ENCODE results near the gene UCHL3. TPM values are rescaled to one million over a fixed set of nuclear protein-coding genes. Genes with fewer than 3 reads are reported as not detected.

The UCHL3 gene
- total and polyA plus RNA-seq, 2 experiments from 2014 or later = 42.8 to 116 TPM

DNA sequence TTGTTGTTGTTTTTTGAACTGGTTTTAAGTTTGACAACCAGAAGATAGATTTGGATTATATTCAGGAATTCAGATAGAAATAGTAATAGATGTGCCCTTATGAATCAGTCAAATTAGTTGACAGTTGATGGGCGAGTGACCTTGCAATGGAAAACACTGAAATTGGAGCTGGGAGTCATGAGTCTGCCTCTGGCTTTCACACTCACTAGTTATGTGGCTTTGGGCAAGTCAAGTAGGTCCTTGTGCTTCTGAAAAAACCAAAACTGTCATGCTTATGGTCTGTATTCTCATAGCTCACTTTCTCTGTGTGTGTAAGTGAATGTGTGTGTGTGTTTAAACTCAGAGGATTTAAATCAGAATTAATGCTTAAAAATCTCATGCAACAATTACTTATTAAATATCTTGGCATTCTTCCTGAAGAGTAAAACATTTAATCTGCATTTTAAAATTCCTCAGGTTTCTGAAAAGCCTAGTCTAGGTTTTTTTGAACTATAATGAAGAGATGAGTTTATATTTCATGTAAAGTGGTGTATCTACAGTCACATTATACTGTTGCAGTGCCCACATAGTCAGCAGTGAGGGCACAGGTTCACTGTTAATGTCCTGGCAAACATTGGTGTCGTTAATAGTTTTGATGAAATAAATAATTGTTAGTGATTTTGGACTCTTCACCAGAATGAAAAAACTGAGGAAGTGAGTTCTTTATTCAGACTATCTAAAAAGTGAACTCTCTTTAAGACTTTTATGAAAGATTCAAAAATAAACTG, 32.5 kb downstream of the UCHL3 start:
- Histone ChIP-seq H3K9me3 (ENCODE audit: low read depth) (no peaks in the 10 kb centered on the region), H3K4me3 (no peak overlapping the region), H3K9ac (no peak overlapping the region), H3K27me3 (replicated peaks; ENCODE audit: insufficient read depth) (no peaks in the 10 kb centered on the region), H4K20me1 (ENCODE audit: insufficient read depth) (no peaks in the 10 kb centered on the region), H3F3A (ENCODE audit: insufficient read depth) (no peaks in the 10 kb centered on the region), H2AFZ (no peak overlapping the region), H3K9me2 (ENCODE audit: insufficient read depth) (no peaks in the 10 kb centered on the region), H3K27ac (no peak overlapping the region), H3K4me2 (ENCODE audit: unreplicated experiment) (no peak overlapping the region), H3K4me1 (ENCODE audit: insufficient read depth) (peaks cover 10% of the 10 kb centered on the region; the same call in 1 of the 2 replicates), H3K79me2 (ENCODE audit: insufficient read depth) (peaks cover 17% of the 10 kb centered on the region; the same call in 1 of the 2 replicates), H3K36me3 (ENCODE audit: low read depth) (peaks cover 12% of the 10 kb centered on the region)
- DNase-seq = no peak
- TF ChIP-seq EZH2phosphoT487 (IDR thresholded peaks at IDR 0.05; ENCODE audit: insufficient read depth, low read depth) (no peak), EZH2 (IDR thresholded peaks at IDR 0.05; ENCODE audit: insufficient read depth, poor library complexity, severe bottlenecking) (no peak)
- WGBS, 2 experiments (ENCODE audit: low coverage in 1 of 2, low lambda C conversion rate in 2 of 2, missing lambda C conversion rate in 2 of 2) = 93 to 100% methylated on average over 2 of the region's 2 CpGs
- in situ Hi-C loops (cut with MboI) = no loop called here

DNA sequence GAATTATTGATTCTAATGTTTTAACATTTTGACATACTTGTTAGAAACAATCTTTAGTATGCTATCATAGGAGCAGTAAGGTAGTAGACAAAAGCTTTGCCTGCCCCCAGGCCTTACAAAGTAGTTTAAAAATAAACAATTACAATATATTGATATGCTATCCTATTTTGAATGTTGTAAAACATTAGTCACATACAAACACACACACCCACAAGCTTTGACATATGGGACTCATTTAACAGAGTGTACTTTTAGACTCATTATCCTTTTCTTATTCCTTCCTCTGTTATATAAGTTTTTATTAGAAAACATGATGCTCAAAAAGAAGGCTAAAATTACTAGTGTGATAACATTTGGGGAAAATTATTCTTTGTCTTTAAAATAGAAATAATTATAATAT, 33.5 kb downstream of the UCHL3 start:
- H3K27ac ChIP-seq = no peak overlapping the region
- H4K20me1 ChIP-seq (ENCODE audit: insufficient read depth) = no peaks in the 10 kb centered on the region
- TF ChIP-seq EZH2 (IDR thresholded peaks at IDR 0.05; ENCODE audit: insufficient read depth, poor library complexity, severe bottlenecking) = no peak
- no peak for TF ChIP-seq EZH2phosphoT487 (IDR thresholded peaks at IDR 0.05; ENCODE audit: insufficient read depth, low read depth)
- in situ Hi-C loops (cut with MboI) = no loop called here
- no peak overlapping the region for H3K9ac ChIP-seq
- H3K9me2 ChIP-seq (ENCODE audit: insufficient read depth) = no peaks in the 10 kb centered on the region
- no peaks in the 10 kb centered on the region for H3F3A ChIP-seq (ENCODE audit: insufficient read depth)
- H3K4me1 ChIP-seq (ENCODE audit: insufficient read depth) = peaks cover 10% of the 10 kb centered on the region; the same call in 1 of the 2 replicates
- peaks cover 12% of the 10 kb centered on the region; the same call in 1 of the 2 replicates for H3K79me2 ChIP-seq (ENCODE audit: insufficient read depth)
- H3K4me3 ChIP-seq = no peak overlapping the region
- peaks cover 12% of the 10 kb centered on the region for H3K36me3 ChIP-seq (ENCODE audit: low read depth)
- H3K27me3 ChIP-seq (replicated peaks; ENCODE audit: insufficient read depth) = no peaks in the 10 kb centered on the region
- no peak for DNase-seq
- H2AFZ ChIP-seq = no peak overlapping the region
- no peak overlapping the region for H3K4me2 ChIP-seq (ENCODE audit: unreplicated experiment)
- H3K9me3 ChIP-seq (ENCODE audit: low read depth) = no peaks in the 10 kb centered on the region

DNA sequence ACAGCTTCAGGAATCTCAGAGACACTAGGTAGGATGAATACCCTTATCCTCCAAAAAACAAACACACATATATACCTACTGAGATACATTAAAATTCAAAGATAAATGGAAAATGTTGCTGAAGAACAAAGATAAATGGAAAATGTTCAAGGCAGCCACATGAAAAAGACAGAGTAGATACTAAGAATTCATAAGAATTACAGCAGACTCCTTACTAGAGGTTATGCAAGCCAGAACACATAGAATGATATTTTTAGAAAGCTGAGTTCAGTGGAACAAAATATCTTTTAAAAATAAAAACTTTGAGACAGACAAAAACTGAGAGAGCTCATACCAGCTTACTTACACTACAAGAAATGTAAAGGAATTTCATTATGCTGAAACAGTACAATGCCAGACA, 35.6 kb downstream of the UCHL3 start:
- in situ Hi-C loops (cut with MboI) = no loop called here
- Histone ChIP-seq H2AFZ (no peak overlapping the region), H3F3A (ENCODE audit: insufficient read depth) (no peaks in the 10 kb centered on the region)

DNA sequence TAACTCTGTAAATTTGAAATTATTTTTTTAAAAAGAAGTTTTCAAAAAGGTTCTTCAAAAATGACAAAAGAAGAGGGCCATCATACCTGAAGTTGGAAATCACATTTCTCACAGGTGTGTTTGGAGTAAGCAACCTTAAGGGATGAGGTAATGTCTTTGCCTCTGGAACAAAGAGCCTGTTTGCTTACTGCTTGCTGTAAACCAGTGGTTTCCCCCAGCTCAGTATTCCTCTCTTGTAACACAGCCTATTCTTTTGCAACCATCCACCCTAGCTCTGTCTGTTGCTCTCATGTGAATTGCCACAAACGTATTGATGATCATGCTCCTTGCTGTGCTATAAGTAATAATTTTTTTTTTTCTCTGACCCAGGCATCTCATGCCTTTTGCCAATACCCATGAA, 38.1 kb downstream of the UCHL3 start:
- DNase-seq = no peak
- no peak overlapping the region for H2AFZ ChIP-seq
- in situ Hi-C loops (cut with MboI) = no loop called here
- H3K9ac ChIP-seq = no peak overlapping the region
- H3K9me2 ChIP-seq (ENCODE audit: insufficient read depth) = no peaks in the 10 kb centered on the region
- WGBS, 2 experiments (ENCODE audit: low coverage in 1 of 2, low lambda C conversion rate in 2 of 2, missing lambda C conversion rate in 2 of 2) = 85 to 100% methylated on average over 1 of the region's 1 CpG
- no peaks in the 10 kb centered on the region for H3K27me3 ChIP-seq (replicated peaks; ENCODE audit: insufficient read depth)
- H3K4me1 ChIP-seq (ENCODE audit: insufficient read depth) = peaks cover 8% of the 10 kb centered on the region; the same call in 1 of the 2 replicates
- H3K4me3 ChIP-seq = no peak overlapping the region
- no peak overlapping the region for H3K4me2 ChIP-seq (ENCODE audit: unreplicated experiment)
- no peaks in the 10 kb centered on the region for H4K20me1 ChIP-seq (ENCODE audit: insufficient read depth)
- H3F3A ChIP-seq (ENCODE audit: insufficient read depth) = no peaks in the 10 kb centered on the region
- 0 out of 2 replicates have a peak, but pooled peaks cover 8% of the 10 kb centered on the region for H3K79me2 ChIP-seq (ENCODE audit: insufficient read depth)
- TF ChIP-seq EZH2phosphoT487 (IDR thresholded peaks at IDR 0.05; ENCODE audit: insufficient read depth, low read depth) (no peak), EZH2 (IDR thresholded peaks at IDR 0.05; ENCODE audit: insufficient read depth, poor library complexity, severe bottlenecking) (no peak)
- no peaks in the 10 kb centered on the region for H3K9me3 ChIP-seq (ENCODE audit: low read depth)
- H3K27ac ChIP-seq = no peak overlapping the region
- H3K36me3 ChIP-seq (ENCODE audit: low read depth) = peaks cover 10% of the 10 kb centered on the region

More for the DNA sequence above, 35.6 kb downstream of the UCHL3 start:
- TF ChIP-seq EZH2 (IDR thresholded peaks at IDR 0.05; ENCODE audit: insufficient read depth, poor library complexity, severe bottlenecking) = no peak
- TF ChIP-seq EZH2phosphoT487 (IDR thresholded peaks at IDR 0.05; ENCODE audit: insufficient read depth, low read depth) = no peak
- Histone ChIP-seq H3K4me2 (ENCODE audit: unreplicated experiment) (no peak overlapping the region), H3K4me3 (no peak overlapping the region), H3K79me2 (ENCODE audit: insufficient read depth) (0 out of 2 replicates have a peak, but pooled peaks cover 8% of the 10 kb centered on the region), H3K9me3 (ENCODE audit: low read depth) (no peaks in the 10 kb centered on the region), H3K9me2 (ENCODE audit: insufficient read depth) (no peaks in the 10 kb centered on the region), H3K9ac (no peak overlapping the region), H3K27ac (no peak overlapping the region), H3K36me3 (ENCODE audit: low read depth) (peaks cover 15% of the 10 kb centered on the region), H4K20me1 (ENCODE audit: insufficient read depth) (no peaks in the 10 kb centered on the region), H3K4me1 (ENCODE audit: insufficient read depth) (peaks cover 10% of the 10 kb centered on the region; the same call in 1 of the 2 replicates), H3K27me3 (replicated peaks; ENCODE audit: insufficient read depth) (no peaks in the 10 kb centered on the region)
- DNase-seq = no peak
